ENCODE results near the gene TBC1D9B.

TBC1D9B gene

DNA sequence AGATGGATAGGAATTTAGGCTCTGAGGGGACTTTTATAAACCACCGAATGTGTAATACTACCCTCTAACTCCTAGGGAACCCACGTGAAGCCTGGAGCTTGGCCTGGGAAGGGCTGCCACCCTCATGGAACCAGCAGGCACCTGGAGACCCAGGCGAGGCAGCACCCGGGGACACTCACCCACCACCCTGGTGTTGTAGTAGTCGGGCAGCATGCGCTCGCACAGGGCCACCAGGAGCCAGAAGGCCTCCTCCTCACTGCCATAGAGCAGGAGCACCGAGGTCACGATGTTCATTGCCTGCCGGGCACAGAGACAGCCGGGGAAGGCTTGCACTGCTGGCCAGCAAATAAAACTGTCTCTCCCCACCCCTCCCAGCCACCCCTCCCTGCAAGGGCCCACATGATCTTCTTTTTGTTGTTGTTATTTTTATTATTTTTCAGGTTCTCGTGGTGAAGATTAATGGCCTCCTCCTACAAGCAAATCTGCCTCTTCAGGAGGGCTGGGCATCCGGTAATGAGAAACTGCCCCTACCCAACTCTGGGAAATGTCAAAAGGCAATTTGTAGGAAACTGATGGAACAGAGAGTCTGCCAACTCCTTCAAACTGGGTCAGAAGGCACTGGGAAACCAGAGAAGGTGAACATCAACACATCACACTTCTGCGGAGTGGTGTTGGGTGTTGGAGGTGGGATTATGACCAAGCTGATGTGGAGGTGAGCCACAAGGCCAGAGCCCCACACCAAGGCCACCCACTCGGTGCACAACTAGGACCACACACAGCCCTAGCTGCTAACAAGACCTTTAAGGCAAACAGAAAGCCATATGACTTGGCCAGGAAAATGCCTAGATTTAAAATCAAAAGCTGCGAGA is 31.7 kb downstream of the TBC1D9B start:
- H3K4me1 ChIP-seq (ENCODE audit: low read length): no peaks in the 10 kb centered on the region
- TF ChIP-seq, protein P1, sequence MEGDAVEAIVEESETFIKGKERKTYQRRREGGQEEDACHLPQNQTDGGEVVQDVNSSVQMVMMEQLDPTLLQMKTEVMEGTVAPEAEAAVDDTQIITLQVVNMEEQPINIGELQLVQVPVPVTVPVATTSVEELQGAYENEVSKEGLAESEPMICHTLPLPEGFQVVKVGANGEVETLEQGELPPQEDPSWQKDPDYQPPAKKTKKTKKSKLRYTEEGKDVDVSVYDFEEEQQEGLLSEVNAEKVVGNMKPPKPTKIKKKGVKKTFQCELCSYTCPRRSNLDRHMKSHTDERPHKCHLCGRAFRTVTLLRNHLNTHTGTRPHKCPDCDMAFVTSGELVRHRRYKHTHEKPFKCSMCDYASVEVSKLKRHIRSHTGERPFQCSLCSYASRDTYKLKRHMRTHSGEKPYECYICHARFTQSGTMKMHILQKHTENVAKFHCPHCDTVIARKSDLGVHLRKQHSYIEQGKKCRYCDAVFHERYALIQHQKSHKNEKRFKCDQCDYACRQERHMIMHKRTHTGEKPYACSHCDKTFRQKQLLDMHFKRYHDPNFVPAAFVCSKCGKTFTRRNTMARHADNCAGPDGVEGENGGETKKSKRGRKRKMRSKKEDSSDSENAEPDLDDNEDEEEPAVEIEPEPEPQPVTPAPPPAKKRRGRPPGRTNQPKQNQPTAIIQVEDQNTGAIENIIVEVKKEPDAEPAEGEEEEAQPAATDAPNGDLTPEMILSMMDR (IDR thresholded peaks at IDR 0.05; ENCODE audit: low read depth, low read length): no peak
- TF ChIP-seq EZH2phosphoT487 (IDR thresholded peaks at IDR 0.05; ENCODE audit: low read depth): no peak
- no peak overlapping the region for H3K4me3 ChIP-seq (ENCODE audit: low read length)
- H3K27ac ChIP-seq (ENCODE audit: low read length): no peak overlapping the region
- no peaks in the 10 kb centered on the region for H3K27me3 ChIP-seq (ENCODE audit: low read depth, low read length)
- H3K79me2 ChIP-seq (ENCODE audit: low read length): no peaks in the 10 kb centered on the region
- H3K36me3 ChIP-seq (replicated peaks; ENCODE audit: low read depth, low read length): peaks cover 58% of the 10 kb centered on the region
- no peak overlapping the region for H3K4me2 ChIP-seq (ENCODE audit: low read length)
- H2AFZ ChIP-seq (ENCODE audit: low read depth, low read length): no peak overlapping the region
- no peak overlapping the region for H3K9ac ChIP-seq (ENCODE audit: low read length)
- no peaks in the 10 kb centered on the region for H4K20me1 ChIP-seq (ENCODE audit: insufficient read depth, low read length)
- H3K9me3 ChIP-seq (ENCODE audit: insufficient read depth, low read length): no peaks in the 10 kb centered on the region

DNA sequence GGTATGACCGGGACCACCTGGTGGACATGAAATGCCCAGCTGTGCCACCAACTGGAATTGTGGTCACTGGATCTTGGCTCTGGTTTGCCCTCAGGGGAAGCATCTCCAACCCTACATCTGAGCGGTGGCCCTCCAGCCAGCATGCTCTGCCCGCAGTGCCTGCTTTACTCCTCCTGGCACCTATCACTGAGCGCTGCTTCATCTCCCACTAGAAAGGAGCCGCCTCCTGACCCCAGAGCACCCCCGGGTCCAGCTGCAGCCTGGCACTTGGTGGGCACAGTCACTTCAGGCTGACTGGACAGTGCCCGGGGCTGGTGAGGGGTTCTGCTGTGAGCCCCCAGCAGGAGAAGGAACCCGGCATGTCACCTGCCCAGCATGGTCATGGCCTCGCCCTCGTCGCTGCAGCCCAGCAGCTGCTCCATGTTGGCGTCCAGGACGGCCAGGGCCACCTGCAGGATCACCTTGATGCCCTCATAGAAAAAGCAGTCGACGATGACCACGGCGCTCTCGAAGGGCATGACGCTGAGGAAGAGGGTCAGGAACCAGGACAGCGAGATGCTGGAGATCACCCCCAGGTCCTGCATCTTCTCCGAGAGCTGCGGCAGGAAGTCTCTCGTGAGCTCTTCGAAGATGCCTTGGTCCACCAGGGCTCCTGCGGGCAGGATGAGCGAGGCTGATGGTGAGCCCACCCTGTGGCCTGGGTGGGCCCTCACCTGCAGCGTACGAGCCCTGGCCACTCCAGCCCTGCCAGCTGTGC is 33.0 kb downstream of the TBC1D9B start:
- peaks cover 67% of the 10 kb centered on the region for H3K36me3 ChIP-seq (replicated peaks; ENCODE audit: low read depth, low read length)
- H4K20me1 ChIP-seq (ENCODE audit: insufficient read depth, low read length): no peaks in the 10 kb centered on the region
- H3K9ac ChIP-seq (ENCODE audit: low read length): no peak overlapping the region
- no peaks in the 10 kb centered on the region for H3K79me2 ChIP-seq (ENCODE audit: low read length)
- no peaks in the 10 kb centered on the region for H3K27me3 ChIP-seq (ENCODE audit: low read depth, low read length)
- no peak overlapping the region for H3K4me2 ChIP-seq (ENCODE audit: low read length)
- no peak for TF ChIP-seq EZH2phosphoT487 (IDR thresholded peaks at IDR 0.05; ENCODE audit: low read depth)
- TF ChIP-seq, protein P1 (IDR thresholded peaks at IDR 0.05; ENCODE audit: low read depth, low read length): no peak
- no peak overlapping the region for H2AFZ ChIP-seq (ENCODE audit: low read depth, low read length)
- no peaks in the 10 kb centered on the region for H3K4me1 ChIP-seq (ENCODE audit: low read length)
- H3K4me3 ChIP-seq (ENCODE audit: low read length): no peak overlapping the region
- no peaks in the 10 kb centered on the region for H3K9me3 ChIP-seq (ENCODE audit: insufficient read depth, low read length)
- no peak overlapping the region for H3K27ac ChIP-seq (ENCODE audit: low read length)

DNA sequence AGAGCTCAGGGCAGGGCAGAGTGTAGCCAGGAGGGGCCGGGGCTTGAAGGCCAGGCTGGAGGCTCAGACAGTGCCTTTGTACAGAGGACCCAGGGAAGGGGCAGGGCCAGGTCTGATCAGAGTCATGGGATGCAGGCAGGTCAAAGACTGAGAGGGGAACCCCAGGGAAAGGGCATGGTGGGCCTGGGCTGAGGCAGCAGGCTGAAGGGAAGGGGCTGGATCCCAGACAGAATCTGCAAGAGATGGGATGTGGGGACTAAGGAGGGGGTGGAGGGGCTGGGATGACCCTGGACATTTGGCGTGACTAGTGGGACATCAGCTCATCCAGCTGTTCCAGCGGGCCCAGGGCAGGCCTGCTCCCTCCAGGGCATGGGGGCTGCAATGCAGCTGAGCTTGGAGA is 33.6 kb downstream of the TBC1D9B start:
- TF ChIP-seq EZH2phosphoT487 (IDR thresholded peaks at IDR 0.05; ENCODE audit: low read depth): no peak
- TF ChIP-seq, protein P1 (IDR thresholded peaks at IDR 0.05; ENCODE audit: low read depth, low read length): no peak
- Histone ChIP-seq H3K36me3 (replicated peaks; ENCODE audit: low read depth, low read length) (peaks cover 70% of the 10 kb centered on the region), H4K20me1 (ENCODE audit: insufficient read depth, low read length) (no peaks in the 10 kb centered on the region)

DNA sequence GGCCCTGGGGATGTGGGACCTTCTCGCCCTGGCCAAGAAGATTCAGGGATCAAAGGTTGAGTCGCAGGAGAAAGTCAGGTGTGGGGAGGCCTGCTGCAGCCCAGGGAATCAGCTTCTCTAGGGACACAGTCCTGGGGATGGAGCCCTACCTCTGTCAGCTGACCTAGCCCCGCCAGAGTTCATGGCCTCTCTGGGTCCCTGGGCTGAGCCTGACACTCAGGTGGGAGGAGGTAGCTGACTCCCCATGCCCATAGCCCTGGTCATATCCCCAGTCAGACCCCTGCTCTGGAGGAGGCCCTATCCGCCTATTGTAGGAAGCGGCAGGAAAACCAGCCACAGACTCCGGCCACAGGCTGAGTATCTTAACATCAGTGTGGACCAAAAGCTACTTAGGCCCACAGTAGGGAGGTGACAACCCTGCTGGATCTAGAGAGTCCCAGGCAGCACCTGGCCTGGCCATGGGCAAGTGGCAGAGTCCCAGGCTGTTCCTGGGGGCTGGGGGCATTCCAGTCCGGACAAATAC is 34.0 kb downstream of the TBC1D9B start:
- Histone ChIP-seq H3K36me3 (replicated peaks; ENCODE audit: low read depth, low read length) (peaks cover 69% of the 10 kb centered on the region), H3K4me2 (ENCODE audit: low read length) (no peak overlapping the region), H3K27ac (ENCODE audit: low read length) (no peak overlapping the region), H4K20me1 (ENCODE audit: insufficient read depth, low read length) (no peaks in the 10 kb centered on the region), H3K27me3 (ENCODE audit: low read depth, low read length) (no peaks in the 10 kb centered on the region), H3K9ac (ENCODE audit: low read length) (no peak overlapping the region), H3K4me3 (ENCODE audit: low read length) (no peak overlapping the region), H2AFZ (ENCODE audit: low read depth, low read length) (no peak overlapping the region), H3K79me2 (ENCODE audit: low read length) (no peaks in the 10 kb centered on the region), H3K4me1 (ENCODE audit: low read length) (no peaks in the 10 kb centered on the region), H3K9me3 (ENCODE audit: insufficient read depth, low read length) (no peaks in the 10 kb centered on the region)
- TF ChIP-seq, protein P1 (IDR thresholded peaks at IDR 0.05; ENCODE audit: low read depth, low read length): no peak
- no peak for TF ChIP-seq EZH2phosphoT487 (IDR thresholded peaks at IDR 0.05; ENCODE audit: low read depth)

More for the DNA sequence above, 33.6 kb downstream of the TBC1D9B start:
- H3K4me1 ChIP-seq (ENCODE audit: low read length): no peaks in the 10 kb centered on the region
- H3K9ac ChIP-seq (ENCODE audit: low read length): no peak overlapping the region
- H3K27me3 ChIP-seq (ENCODE audit: low read depth, low read length): no peaks in the 10 kb centered on the region
- no peak overlapping the region for H3K4me3 ChIP-seq (ENCODE audit: low read length)
- H3K4me2 ChIP-seq (ENCODE audit: low read length): no peak overlapping the region
- no peaks in the 10 kb centered on the region for H3K79me2 ChIP-seq (ENCODE audit: low read length)
- H3K9me3 ChIP-seq (ENCODE audit: insufficient read depth, low read length): no peaks in the 10 kb centered on the region
- H3K27ac ChIP-seq (ENCODE audit: low read length): no peak overlapping the region
- H2AFZ ChIP-seq (ENCODE audit: low read depth, low read length): no peak overlapping the region
